Activated CD4-positive, alpha-beta T cell treated with anti-CD3 and anti-CD28 coated beads, Interleukin-2, amount 50 U/mL, for 48 hours (primary cell): ENCODE measurements around the gene SLC37A1.
"Not testable (repeated sequence)": the region's sequence is repeated elsewhere in the genome, so short reads cannot be mapped to it uniquely, and the experiment has no call there.

ENCODE experiments used
- DNase-seq, 2 experiments: peaks; one replicate each; pipeline ENCODE4 v3.0.0-alpha.2; 2020

The SLC37A1 gene

DNA sequence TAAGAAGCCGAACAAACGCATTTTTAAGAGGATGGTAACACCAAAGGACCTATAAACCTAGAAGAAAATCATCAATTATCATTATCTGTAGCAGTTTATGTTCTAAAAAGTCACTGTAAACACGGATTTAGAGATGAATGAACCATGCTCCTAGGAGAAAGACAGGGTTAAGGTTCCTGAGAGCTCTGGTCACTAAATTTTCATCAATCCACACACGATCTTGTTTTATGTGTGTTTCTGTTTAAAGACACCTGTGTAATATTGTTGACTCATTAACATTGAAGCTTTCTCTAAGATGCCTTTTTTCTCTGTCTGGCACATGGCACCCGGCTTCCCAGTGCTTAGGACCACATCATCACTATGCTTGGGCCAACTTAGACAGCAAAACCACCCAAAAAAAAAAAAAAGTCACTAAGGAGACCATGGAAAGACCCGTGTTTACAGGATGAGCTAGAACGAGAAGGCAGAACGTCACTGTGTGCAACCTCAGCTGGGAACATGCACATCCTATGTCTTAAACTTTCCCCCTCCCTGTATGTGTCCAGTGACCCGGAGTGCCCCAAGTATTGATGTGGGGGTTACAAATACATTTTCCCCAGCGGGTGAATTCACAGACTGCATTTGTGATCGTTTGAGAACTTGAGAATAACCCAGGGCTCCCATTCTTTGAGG lies 84.0 kb downstream of the SLC37A1 start:
- no peak for DNase-seq

DNA sequence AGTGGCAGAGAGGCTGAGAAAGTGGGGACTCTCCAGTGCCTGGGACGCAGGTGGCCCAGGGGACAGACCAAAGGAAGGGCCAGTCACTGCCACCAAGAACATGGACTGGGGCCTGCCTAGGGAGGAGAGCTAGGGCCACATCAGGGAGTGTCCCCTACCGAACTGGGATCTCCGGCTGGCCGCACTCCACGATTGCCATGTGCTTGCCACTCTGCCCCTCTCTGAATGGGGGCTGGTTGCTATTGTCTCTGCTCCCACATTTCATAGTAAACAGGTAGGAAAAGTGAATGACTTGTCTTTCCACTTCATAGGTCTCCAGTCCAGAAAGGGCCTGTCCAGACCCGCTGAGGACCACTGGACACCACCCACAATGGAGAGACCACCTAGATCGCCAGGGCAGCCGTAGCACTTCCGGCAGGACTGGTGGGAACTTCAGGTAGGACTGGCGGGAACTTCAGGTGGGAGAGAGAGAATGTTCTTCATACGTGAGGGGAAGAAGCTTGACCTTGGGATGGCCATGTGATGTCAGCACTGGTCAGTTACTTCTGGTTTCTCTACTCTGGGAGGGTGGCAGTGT lies 84.6 kb downstream of the SLC37A1 start:
- DNase-seq, result no peak

DNA sequence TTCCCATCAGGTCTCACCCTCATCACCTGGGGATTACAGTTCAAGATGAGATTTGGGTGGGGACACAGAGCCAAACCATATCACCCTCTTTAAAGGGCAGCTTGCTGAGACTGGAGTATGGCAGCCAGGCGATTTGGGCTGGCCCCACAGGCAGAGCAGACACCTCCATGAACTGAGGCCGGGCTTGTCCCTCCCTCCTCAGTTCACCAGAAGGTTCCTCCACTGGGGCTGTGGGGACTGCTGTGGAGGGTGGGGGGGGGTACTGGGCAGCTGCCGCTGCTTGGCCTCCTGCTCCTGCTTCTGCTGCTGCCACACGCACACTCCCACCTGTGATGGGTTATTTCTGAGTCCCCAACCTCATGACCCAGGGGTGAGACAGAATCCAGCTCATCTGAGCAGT lies 85.8 kb downstream of the SLC37A1 start:
- DNase-seq, result no peak

DNA sequence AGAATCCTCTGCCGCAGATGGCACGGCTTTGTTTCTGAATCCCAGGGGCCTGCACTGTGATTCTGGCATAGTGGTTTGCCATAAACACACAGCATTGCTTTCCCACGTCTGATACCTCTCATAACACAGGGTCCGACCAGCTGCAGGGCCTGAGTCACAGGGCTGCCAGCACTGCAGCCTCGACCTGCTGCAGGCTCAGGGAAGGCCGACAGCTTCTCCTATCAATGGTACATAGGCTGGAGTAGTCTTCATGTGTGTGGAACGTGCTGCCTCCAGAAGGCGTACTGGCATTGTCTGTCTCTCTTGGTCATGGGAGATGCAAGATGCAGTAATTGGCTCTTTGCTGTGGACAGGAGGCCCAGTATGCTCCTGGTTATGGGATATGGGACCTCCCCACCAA lies 86.3 kb downstream of the SLC37A1 start:
- no peak for DNase-seq

DNA sequence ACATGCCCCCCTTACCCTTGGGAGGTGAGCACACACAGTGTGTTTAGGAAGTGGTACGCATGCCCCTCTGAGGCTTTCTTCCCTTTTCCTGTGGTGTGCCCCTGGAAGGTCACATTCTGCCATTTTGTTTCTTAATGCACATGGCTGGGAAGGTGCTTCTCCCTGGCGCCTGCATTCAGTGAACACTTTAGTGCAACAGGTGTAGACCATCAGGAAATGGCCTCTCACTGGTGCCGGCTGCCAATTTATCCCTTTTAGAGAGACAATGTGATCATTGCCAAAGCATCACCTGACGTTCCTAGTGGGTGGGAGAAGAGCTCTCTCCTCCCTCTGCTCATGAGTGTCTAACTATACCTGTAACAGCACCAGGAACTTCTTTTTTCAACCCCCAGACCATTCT lies 88.0 kb downstream of the SLC37A1 start:
- no peak for DNase-seq

DNA sequence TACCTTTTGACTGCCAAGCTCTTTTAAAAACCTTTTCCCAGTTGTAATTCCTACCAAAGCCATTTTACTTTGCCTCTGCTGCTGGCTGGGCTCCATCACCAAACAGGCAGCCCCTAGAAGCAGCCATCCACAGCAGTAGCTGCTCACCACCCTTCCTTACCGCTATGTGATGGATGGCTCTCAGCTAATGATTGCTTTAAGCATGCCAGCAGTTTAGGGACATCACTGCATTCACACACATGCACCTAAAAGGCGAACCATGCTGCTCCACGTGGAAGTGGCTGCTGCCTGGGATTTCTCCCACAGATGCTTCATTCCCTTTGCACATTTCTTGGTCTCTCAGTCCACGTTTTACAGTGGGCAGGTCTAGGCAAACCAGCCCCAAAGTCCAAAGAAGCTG lies 93.5 kb downstream of the SLC37A1 start:
- DNase-seq, result no peak

DNA sequence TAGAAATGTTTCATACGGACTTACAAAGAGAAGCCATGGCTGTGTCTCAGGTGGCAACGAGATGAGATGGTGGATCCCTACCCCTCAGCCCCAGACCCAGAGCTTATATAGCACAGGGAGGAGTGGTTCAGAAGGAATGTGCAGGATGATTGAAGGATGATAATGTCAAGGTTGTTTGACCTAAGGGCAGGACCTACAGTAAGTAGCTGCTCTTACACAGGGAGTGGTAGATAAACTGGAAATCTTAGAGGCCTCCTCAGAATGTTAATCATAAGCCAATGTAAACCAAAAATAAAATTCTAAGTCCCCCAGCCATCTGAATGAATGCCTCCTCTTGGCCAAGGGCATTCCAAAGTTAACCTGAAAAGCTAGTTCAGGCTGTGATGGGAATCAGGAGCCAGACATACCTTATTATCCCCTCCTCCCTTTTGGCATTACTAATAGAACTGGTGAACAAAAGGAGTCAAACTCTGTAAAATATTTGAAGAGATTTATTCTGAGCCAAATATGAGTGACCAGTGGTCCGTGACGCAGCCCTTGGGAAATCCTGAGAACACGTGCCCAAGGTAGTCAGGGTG lies 94.0 kb downstream of the SLC37A1 start:
- no peak for DNase-seq

DNA sequence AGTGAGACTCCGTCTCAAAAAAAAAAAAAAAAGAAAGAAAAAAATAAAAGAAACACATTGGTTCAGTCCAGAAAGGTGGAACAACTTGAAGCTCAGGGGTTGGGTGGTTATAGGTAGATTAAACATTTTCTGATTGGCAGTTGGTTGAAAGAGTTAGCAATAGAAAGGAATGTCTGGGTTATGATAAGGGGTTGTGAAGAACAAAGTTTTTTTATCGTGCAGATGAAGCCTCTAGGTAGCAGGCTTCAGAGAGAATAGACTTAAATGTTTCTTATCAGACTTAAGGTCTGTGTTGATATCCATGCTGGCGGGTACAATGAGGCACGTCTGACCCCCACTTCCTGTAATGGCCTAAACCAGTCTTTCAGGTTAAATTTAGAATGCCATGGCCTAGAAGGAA lies 94.8 kb downstream of the SLC37A1 start:
- DNase-seq, result no peak

DNA sequence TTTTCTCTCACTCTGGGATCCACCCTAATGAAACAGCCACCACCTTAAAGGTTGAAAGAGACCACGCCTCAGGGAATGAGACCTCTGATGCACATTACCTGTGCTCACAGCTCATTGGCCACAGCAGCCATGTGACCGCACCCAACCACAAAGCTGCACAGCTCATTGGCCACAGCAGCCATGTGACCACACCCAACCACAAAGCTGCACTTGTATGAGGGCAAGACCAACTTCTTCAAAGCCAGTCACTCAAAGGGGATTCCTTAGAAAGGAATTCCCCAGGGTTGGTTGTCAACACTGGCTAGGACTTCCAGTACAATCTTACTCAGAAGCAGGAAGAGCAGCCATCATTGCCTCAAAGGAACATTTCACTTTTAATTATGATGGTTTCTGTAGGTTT lies 96.2 kb downstream of the SLC37A1 start:
- peak; percentile 57 to 73 for DNase-seq

DNA sequence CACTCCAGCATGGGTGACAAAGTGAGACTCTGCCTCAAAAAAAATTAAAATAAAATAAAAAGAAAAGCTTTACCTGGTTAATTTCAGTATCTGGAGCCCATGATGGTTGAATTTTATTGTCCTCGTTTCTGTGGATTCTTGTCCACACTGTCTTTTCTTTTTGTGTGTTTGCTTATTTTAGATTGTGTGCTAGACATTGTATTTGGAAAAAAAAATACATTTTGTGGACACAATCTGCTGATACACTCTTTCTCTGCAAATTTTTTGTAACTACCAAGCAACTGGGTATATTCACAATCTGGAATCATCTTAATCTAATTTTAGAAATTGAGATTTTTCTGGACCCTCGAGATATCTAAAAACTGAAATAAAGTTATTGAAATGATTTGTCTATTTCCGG lies 98.2 kb downstream of the SLC37A1 start:
- DNase-seq, result no peak

DNA sequence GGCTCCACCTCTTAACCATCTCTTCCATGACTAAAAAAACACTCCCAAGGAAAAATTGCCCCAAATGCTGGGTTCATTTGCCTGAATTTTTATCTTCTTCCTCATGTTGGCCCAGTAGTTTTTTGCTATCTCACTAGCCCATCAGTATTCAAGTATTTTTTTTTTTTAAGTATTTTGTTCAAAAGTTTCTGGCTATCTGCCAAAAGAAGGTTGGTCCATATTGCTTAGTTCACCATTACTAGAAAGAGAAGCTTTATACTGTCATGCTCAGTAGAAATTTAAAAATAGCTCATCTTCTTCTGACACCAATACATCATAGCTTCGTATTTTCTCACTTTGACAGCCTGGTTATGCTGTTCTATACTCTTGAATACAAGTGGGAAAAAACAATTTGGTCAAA lies 98.7 kb downstream of the SLC37A1 start:
- DNase-seq, result no peak

DNA sequence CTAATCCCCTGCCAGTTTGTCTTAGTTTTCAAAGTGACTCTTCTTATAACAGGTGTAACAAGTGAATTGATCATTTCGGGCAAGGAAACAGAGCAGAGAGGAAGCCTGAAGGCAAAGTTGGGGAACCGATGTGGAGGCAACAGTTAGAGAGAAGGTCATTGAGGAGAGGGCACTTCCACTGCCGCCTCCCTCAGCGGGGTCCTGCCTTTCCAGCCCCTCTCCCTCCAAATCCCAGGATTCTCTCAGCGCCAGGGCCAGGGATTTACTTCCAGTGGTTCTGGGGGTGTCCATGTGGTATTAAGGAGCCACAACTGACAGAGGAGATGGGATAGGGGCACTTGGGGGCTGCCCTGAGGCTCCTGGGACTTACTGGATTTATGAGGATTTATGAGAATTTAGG lies 100.1 kb downstream of the SLC37A1 start:
- DNase-seq, result no peak

DNA sequence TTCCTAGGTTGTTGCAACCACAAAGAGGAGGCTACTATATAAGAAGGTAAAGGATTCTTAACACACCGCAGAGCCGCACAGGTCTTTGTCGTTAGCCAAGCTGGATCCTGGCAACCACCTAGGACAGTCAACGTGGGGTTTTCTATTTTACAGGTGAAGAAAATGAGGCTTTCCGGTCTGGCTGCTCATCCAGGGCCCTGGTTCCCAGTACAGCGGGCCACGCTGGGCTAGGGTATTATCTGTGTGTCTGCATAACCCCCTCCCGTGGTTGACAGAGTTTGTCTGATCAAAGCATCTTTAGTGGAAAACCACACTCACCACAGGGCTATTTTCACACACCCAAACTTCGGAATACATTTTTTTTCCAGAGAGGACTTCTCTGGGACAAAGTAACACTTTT lies 100.7 kb downstream of the SLC37A1 start:
- peak; percentile 56 to 59 for DNase-seq

DNA sequence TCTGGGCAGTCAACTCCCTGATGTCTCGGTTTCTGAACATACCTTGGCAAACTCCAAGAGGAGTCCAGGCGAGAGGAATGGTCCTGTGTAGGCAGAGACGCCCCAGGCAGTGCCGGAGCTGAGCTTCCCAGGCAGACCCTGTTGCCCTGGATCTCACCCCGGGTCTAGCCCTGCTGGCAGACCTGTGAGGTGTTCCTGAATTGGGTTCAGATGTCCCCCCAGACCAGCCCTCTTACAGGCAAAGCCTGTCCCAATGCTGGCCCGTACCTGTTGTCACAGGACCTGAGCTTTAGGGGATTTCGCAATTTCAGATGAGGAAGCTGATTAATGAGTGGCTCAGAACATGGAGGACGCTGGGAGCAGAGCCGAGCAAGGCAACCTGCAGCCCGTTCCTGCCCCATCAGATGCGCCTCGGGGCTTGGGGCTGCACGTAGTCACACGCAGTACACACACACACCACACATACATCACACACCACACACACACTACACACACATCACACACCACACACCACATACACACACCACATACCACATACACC lies 101.2 kb downstream of the SLC37A1 start:
- DNase-seq, result peak; percentile 63 to 70

DNA sequence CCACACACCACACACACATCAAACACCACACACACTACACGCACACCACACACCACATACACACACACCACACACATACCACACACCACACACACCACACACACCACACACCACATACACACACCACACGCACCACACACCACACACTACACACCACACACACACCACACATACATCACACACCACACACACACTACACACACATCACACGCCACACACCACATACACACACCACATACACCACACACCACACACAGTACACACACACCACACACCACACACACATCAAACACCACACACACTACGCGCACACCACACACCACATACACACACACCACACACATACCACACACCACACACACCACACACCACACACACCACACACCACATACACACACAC lies 101.7 kb downstream of the SLC37A1 start:
- DNase-seq, result not testable (repeated sequence)

DNA sequence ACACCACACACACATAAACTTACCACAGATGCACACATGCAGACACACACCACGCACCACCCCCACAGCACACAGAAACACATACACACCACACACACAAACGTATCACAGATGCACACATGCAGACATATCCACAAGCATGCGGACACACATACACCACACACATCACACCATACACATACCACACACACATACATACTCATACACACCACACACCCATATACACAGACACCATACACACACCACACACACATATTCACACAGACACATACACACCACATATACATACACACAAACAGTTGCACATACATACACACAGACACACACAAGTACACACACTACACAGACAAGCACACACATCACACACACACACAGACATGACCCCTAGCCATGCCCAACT lies 102.3 kb downstream of the SLC37A1 start:
- DNase-seq, result no peak

DNA sequence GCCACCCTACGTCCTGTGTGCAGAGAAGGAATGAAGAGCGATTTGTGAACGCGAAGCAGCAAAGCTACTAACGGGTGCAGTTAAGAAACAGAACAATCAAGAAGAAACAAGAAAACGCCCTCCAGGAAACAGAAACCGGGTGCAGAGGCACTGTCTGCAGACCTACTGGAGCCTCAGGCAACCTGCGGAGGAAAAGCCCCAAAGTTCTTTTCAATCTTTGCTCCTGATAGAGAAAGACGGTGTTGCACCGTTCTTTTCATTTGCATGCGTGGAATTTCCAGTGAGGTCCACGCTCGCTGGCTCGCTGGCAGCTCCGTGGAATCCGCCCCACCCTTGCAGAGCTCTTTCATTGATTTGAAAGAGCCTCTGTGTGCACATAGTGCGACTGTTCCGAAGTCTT lies 102.8 kb downstream of the SLC37A1 start:
- peak in 1 of 2 experiments; percentile 20 for DNase-seq

DNA sequence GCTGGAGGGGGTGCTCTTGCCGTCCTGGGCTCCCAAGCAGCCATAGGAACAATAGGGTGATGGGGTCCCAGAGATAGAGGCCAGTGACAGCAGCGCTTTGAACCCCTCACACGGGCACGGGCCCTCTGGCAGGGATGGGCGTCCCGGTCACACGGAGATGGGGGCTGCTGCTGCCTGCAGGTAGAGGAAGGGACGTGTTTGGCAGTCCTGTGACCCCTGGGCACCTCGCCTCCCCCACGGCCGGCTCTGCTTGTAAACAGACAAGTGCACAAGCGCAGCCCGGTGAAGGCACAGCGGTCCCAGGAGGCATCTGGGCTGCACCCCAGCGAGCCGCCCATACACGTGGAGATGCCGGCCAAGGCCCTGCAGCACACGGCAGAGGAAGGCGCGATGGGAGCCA lies 103.3 kb downstream of the SLC37A1 start:
- DNase-seq, result no peak

DNA sequence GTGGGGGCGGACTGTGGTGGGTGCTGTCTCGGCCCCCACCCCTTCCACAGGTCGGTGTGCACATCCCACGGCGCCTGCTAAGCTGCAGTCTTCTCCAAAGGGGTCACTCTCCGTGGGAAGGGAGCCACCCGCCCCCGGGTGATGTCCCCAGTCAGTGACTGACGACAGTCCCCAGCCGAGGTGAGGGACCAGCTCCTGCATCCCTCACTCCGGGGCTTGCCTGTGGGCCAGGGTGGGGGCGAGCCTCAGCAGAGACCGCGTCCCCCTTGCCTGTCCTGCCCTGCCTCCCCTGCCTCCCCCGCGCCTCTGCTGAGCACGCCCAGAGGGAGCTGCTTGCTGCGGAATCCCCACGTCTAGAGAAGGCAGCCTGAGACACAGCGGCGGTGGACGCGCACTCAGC lies 103.8 kb downstream of the SLC37A1 start:
- DNase-seq, result no peak

DNA sequence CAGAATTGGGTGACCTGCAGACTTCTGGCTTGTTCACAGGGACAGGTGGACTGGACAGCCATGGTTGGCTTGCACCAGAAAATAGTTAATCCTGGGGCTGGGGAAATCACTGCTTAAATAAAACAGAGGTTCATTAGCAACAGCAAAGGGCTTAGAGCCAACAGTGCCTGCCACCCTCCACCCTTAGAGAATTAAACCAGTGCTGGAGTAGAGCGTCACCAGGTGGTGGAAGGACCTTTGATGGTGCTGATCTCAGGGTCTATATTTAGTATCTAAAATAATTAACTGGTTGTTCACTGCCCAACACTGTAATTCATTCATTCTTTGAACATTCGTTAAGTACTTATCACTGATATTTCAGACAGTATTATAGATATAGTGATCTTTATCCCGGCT lies 105.1 kb downstream of the SLC37A1 start:
- DNase-seq, result no peak

DNA sequence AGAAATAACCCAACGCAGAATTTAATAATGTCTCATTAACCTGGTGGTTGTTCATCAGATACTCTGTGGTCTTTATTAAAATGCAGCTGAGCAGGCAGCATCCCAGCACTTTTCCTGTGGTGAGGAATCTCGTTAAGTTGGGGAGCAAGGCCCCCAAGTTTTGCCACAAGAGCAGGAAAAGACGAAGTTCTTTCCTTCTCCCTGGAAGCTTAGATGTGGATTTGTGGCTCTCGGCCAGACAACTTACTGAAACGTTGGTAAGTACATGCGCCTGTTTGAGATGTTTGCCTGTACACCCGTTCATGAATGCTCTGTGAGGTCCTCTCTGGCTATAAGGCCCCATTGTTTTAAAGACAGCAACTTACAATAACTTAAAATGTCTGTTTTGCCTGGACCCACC lies 105.5 kb downstream of the SLC37A1 start:
- DNase-seq, result no peak

DNA sequence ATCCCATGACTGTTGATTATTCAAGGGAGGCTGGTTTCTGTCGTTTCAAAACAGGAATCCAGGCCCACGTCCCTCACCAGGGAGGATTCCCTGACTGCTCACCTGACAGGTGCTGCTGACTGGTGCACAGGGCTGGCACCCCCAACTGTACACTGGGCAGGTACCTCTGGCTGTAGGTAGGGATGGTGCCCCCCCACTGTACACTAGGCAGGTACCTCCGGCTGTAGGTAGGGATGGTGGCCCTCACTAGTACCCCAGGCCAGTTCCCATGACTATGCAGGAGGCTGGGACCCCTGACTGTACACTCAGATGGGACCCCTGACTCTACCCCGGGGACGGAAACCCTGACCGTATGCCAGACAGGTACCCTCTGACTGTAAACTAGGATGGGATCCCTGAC lies 106.2 kb downstream of the SLC37A1 start:
- no peak for DNase-seq

DNA sequence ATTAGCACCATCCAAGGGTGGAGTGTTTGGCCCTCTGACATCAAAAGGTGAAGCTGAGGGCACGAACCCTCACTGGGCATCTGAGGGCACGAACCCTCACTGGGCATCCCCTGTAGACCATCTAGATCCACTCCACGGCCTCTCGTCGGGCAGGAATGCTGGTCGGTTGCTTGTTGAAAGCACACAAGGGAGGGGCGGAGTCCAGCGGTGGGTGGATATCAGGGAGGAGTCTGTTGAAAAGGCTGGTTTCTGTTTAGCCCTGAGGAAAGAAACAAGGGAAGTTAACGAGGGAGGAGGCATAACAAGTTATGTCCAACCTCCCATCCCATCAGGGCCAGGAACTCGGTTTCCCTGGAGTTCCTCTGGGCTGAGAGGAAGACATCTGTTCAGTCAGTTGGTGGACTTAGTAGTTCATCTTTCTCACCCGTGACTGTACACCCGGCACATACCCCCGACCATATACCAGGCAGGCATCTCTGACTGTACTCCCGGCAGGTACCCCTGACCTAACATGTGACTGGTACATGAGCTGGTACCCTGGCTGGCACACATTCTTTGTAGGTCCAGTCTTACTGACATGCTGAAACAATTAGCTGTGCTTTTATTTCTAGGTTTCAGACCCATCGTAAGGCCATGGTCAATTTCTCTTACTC lies 107.6 kb downstream of the SLC37A1 start:
- no peak for DNase-seq

DNA sequence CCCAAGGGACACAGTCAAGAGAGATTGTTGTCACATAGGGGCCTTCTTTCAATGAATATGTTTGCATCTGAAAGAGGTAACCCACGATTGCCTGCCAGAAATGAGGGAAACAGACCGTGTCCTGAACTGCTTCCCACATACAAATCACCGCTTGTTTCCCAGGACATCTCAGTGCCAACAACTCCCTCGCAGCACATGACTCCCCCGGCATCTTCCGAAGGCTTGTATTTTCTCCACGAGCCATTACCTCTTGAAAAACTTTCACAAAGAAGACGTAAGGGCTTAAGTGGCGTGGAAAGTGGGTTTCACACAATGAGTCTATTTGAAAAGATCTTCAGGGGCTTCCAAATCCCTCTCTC lies 108.1 kb downstream of the SLC37A1 start:
- DNase-seq, result no peak
